GM18526 (cell line): ENCODE data around the gene CCDC112.

ENCODE experiments used
- POLR2A ChIP-seq: IDR thresholded peaks from 3 replicates; pipeline ENCODE4 v1.6.1; 2011; ENCODE audit not compliant: insufficient read length; ENCODE audit errors: extremely low read depth

The CCDC112 gene

GRCh38 chr5:115241881-115242642 lies 54.4 kb downstream of the CCDC112 start:
- TF ChIP-seq POLR2A: no peak

GRCh38 chr5:115237066-115237465 lies 59.4 kb downstream of the CCDC112 start:
- no peak for TF ChIP-seq POLR2A

- no peak for TF ChIP-seq POLR2A
These were observed 59.9 kb downstream of the CCDC112 start for GRCh38 chr5:115236599-115236998.

- no peak for TF ChIP-seq POLR2A
These were observed 64.9 kb downstream of the CCDC112 start for GRCh38 chr5:115231598-115231997.

- no peak for TF ChIP-seq POLR2A
These were observed 66.8 kb downstream of the CCDC112 start for GRCh38 chr5:115229606-115230005.

GRCh38 chr5:115227281-115227680 lies 69.2 kb downstream of the CCDC112 start:
- no peak for TF ChIP-seq POLR2A
